Fibroblast of lung (primary cell): ENCODE results near the gene CPXM1.

Source experiments
- CTCF ChIP-seq, 2 donors: IDR thresholded peaks in 1 of 2; conservative IDR thresholded peaks in 1 of 2; 1 replicate in 1 of 2; 2 replicates in 1 of 2; pipeline ENCODE4 v1.5.1; 2011 to 2012; ENCODE audit warnings: low read length in 2 of 2, control low read depth in 1 of 2, inconsistent platforms in 1 of 2, low read depth in 1 of 2, mild to moderate bottlenecking in 1 of 2
- EZH2 ChIP-seq: IDR thresholded peaks from 2 replicates; pipeline ENCODE4 v1.5.1; 2012; ENCODE audit warnings: low read length, control low read depth, mild to moderate bottlenecking; ENCODE audit errors: missing control alignments

- TF ChIP-seq CTCF (conservative IDR thresholded peaks at IDR 0.05 in 1 of 2, IDR thresholded peaks at IDR 0.05 in 1 of 2; ENCODE audit: low read depth in 1 of 2, low read length in 2 of 2), result no peak
- TF ChIP-seq EZH2, result no peak
Observed at GRCh38 chr20:2846698-2847097, 46.3 kb upstream of the CPXM1 start.
